Keratinocyte (primary cell): Measurements from ENCODE around the gene MBNL2. TPM values are rescaled to one million over a fixed set of nuclear protein-coding genes. Genes with fewer than 3 reads are reported as not detected.

Experiments
- DNase-seq: peaks from one replicate; pipeline ENCODE4 v3.0.0-alpha.2; 2011; ENCODE audit warnings: low read depth, missing footprints, low spot score
- FAIRE-seq: peaks from 2 replicates; lab custom pipeline; 2011; peaks lifted over from hg19 to GRCh38; lab: Jason Lieb, UNC
- H2AFZ ChIP-seq: 2 replicates; pipeline ENCODE4 v1.6.0; 2012; ENCODE audit warnings: low read length, control low read depth, inconsistent platforms; ENCODE audit not compliant: control insufficient read depth
- H3K27ac ChIP-seq: 2 replicates; pipeline ENCODE4 v1.5.1; 2011; ENCODE audit warnings: low read length; ENCODE audit not compliant: control insufficient read depth, insufficient read depth
- H3K27me3 ChIP-seq: 3 replicates; pipeline ENCODE4 v1.6.0; 2011; ENCODE audit warnings: low read length; ENCODE audit not compliant: control insufficient read depth, insufficient read depth; ENCODE audit errors: extremely low read depth
- H3K36me3 ChIP-seq, 2 experiments: 2 replicates in 1 of 2; 3 replicates in 1 of 2; pipeline ENCODE4 v1.5.1; 2011; ENCODE audit warnings: low read length in 2 of 2, mild to moderate bottlenecking in 1 of 2; ENCODE audit not compliant: control insufficient read depth in 2 of 2, insufficient read depth in 2 of 2; ENCODE audit errors: extremely low read depth in 1 of 2
- H3K4me1 ChIP-seq: 3 replicates; pipeline ENCODE4 v1.5.1; 2011; ENCODE audit warnings: low read length; ENCODE audit not compliant: control insufficient read depth, insufficient read depth; ENCODE audit errors: extremely low read depth
- H3K4me2 ChIP-seq: 3 replicates; pipeline ENCODE4 v1.6.0; 2011; ENCODE audit warnings: low read depth, low read length; ENCODE audit not compliant: control insufficient read depth, insufficient read depth; ENCODE audit errors: extremely low read depth
- H3K4me3 ChIP-seq, 3 experiments: fragments of 200-600 bp in 1 of 3; sonication (generic) in 1 of 3; 2 replicates in 2 of 3; 3 replicates in 1 of 3; pipeline ENCODE4 v1.5.1; 2011 to 2016; ENCODE audit warnings: low read length in 3 of 3, mild to moderate bottlenecking in 3 of 3, control low read depth in 2 of 3, inconsistent platforms in 1 of 3, low read depth in 1 of 3, mixed read lengths in 1 of 3, mixed run types in 1 of 3, moderate library complexity in 1 of 3; ENCODE audit not compliant: control insufficient read depth in 2 of 3, insufficient read depth in 2 of 3; ENCODE audit errors: extremely low read depth in 1 of 3
- H3K79me2 ChIP-seq: 2 replicates; pipeline ENCODE4 v1.6.0; 2012; ENCODE audit warnings: low read length; ENCODE audit not compliant: control insufficient read depth, insufficient read depth
- H3K9ac ChIP-seq: 3 replicates; pipeline ENCODE4 v1.6.0; 2011; ENCODE audit warnings: low read length; ENCODE audit not compliant: control insufficient read depth, insufficient read depth; ENCODE audit errors: extremely low read depth
- H3K9me1 ChIP-seq: 3 replicates; pipeline ENCODE4 v1.6.0; 2011; ENCODE audit warnings: low read length; ENCODE audit not compliant: control insufficient read depth, insufficient read depth; ENCODE audit errors: extremely low read depth
- H3K9me3 ChIP-seq: 2 replicates; pipeline ENCODE4 v1.5.1; 2012; ENCODE audit warnings: low read depth, low read length; ENCODE audit not compliant: control insufficient read depth
- H4K20me1 ChIP-seq: 3 replicates; pipeline ENCODE4 v1.6.0; 2011; ENCODE audit warnings: low read length; ENCODE audit not compliant: control insufficient read depth, insufficient read depth; ENCODE audit errors: extremely low read depth
- EZH2 ChIP-seq: IDR thresholded peaks from one replicate; pipeline ENCODE4 v1.6.1; 2012; ENCODE audit warnings: inconsistent platforms, mild to moderate bottlenecking, low read length, moderate library complexity
- dilution Hi-C: fragments of 300-500 bp; cut with MboI; formaldehyde crosslinking; loops from one replicate; pipeline ENCODE4 v1.7.0; 2020; ENCODE audit warnings: low sequenced_read_pairs; ENCODE audit not compliant: extremely low pct_ligation_motif_present
- polyA plus RNA-seq, 5 experiments: library from polyadenylated mRNA; depleted of rRNA in 3 of 5; stranded (reverse) in 3 of 5; stranded (forward) in 1 of 5; unstranded in 1 of 5; fragments of >200 nt; gene quantifications; 1 replicate in 1 of 5; 2 replicates in 3 of 5; 3 replicates in 1 of 5; pipeline versions ENCODE4 v1.2.1 to v1.2.3, GENCODE V29; 2011 to 2012; ENCODE audit warnings: missing spikeins in 2 of 5, low read depth in 1 of 5, low replicate concordance in 1 of 5
- TF ChIP-seq, protein P1 (sequence below), 3 experiments: IDR thresholded peaks in 1 of 3; conservative IDR thresholded peaks in 1 of 3; optimal IDR thresholded peaks in 1 of 3; 2 replicates in 2 of 3; 3 replicates in 1 of 3; pipeline versions ENCODE3 to v1.5.1; 2011; ENCODE audit warnings: low read length in 3 of 3, mild to moderate bottlenecking in 3 of 3, moderate library complexity in 2 of 3, control low read depth in 1 of 3, inconsistent platforms in 1 of 3; ENCODE audit not compliant: insufficient read depth in 2 of 3; ENCODE audit errors: extremely low read depth in 1 of 3

The MBNL2 gene
- polyA plus RNA-seq, 1 donor (not counting 4 experiments of a cell fraction or from before 2014, with no cell fraction given) = 28.4 TPM

DNA sequence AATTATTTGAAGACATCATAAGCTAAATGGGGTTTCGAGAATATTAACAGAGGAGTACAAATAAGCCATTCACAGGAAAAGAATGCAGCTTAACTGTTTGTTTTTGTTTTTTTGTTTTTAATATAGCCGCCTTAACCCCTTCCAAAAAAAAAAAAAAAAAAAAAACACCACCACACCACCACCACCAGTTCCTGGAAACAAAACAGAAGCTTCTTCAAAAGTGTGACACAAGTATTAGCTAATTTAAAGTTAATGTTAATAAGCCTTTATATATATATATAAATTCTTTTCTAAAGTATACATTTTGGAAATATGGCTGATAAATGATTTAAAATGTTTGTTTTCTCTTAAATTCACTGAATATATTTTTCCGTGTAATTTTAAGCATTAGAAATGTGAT, 213.2 kb downstream of the MBNL2 start:
- no peaks in the 10 kb centered on the region for H3K9me3 ChIP-seq
- dilution Hi-C loops = no loop called here
- H3K27me3 ChIP-seq = no peaks in the 10 kb centered on the region
- TF ChIP-seq EZH2 = no peak
- TF ChIP-seq, protein P1, sequence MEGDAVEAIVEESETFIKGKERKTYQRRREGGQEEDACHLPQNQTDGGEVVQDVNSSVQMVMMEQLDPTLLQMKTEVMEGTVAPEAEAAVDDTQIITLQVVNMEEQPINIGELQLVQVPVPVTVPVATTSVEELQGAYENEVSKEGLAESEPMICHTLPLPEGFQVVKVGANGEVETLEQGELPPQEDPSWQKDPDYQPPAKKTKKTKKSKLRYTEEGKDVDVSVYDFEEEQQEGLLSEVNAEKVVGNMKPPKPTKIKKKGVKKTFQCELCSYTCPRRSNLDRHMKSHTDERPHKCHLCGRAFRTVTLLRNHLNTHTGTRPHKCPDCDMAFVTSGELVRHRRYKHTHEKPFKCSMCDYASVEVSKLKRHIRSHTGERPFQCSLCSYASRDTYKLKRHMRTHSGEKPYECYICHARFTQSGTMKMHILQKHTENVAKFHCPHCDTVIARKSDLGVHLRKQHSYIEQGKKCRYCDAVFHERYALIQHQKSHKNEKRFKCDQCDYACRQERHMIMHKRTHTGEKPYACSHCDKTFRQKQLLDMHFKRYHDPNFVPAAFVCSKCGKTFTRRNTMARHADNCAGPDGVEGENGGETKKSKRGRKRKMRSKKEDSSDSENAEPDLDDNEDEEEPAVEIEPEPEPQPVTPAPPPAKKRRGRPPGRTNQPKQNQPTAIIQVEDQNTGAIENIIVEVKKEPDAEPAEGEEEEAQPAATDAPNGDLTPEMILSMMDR (optimal IDR thresholded peaks at IDR 0.05 in 1 of 3, IDR thresholded peaks at IDR 0.05 in 1 of 3, conservative IDR thresholded peaks at IDR 0.05 in 1 of 3; ENCODE audit: extremely low read depth in 1 of 3, insufficient read depth in 2 of 3, low read length in 3 of 3) = no peak
- DNase-seq (no peak), FAIRE-seq (no peak)
- peaks cover 9% of the 10 kb centered on the region for H3K4me1 ChIP-seq
- H3K27ac ChIP-seq = peak overlapping the region; percentile 63
- peaks cover 3% of the 10 kb centered on the region for H3K9me1 ChIP-seq
- H4K20me1 ChIP-seq = no peaks in the 10 kb centered on the region
- peak overlapping the region; percentile 73 for H3K4me2 ChIP-seq
- H3K4me3 ChIP-seq = peak overlapping the region; percentile 82 to 88 (median 82)
- H3K9ac ChIP-seq = peak overlapping the region; percentile 81
- peaks cover 0 to 2% of the 10 kb centered on the region in 2 experiments for H3K36me3 ChIP-seq
- H3K79me2 ChIP-seq = peaks cover 45% of the 10 kb centered on the region
- no peak overlapping the region for H2AFZ ChIP-seq

DNA sequence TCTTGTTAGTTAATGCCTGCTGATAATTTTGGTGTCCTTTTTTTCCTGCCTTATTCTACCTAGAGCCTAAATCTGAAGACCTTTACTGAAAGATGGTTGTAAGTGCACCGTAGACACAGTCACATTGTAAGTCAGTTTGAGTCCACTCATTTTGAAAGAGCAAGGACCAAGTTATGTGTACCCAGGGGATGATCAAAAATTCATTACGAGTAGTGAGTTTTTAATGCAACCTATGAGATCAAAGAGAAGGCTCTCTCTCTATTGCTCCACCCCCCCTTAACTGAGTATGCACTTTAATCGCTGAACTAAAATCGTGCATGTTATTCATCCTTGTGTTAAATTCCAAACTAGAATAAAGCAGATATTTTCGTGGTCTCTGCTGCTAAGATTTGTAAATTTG, 213.7 kb downstream of the MBNL2 start:
- Histone ChIP-seq H3K4me3 (peak overlapping the region; percentile 31 to 82 (median 82)), H4K20me1 (no peaks in the 10 kb centered on the region), H3K27ac (no peak overlapping the region), H3K9me1 (peaks cover 3% of the 10 kb centered on the region), H2AFZ (no peak overlapping the region), H3K36me3 (peaks cover 0 to 2% of the 10 kb centered on the region in 2 experiments), H3K4me2 (peak overlapping the region; percentile 73), H3K9ac (no peak overlapping the region), H3K79me2 (peaks cover 45% of the 10 kb centered on the region), H3K27me3 (no peaks in the 10 kb centered on the region), H3K9me3 (no peaks in the 10 kb centered on the region), H3K4me1 (peaks cover 9% of the 10 kb centered on the region)
- no peak for DNase-seq
- peak; percentile 5 for FAIRE-seq
- dilution Hi-C loops = no loop called here
- TF ChIP-seq, protein P1 (optimal IDR thresholded peaks at IDR 0.05 in 1 of 3, IDR thresholded peaks at IDR 0.05 in 1 of 3, conservative IDR thresholded peaks at IDR 0.05 in 1 of 3; ENCODE audit: extremely low read depth in 1 of 3, insufficient read depth in 2 of 3, low read length in 3 of 3) = no peak
- no peak for TF ChIP-seq EZH2
